ENCODE measurements around the gene RFESD.
A peak's percentile ranks its signal among the peaks of the same experiment; 100 is the strongest.
"Not testable (repeated sequence)": the region's sequence is repeated elsewhere in the genome, so short reads cannot be mapped to it uniquely, and the experiment has no call there.

Gene RFESD

GRCh38 chr5:95638632-95639031 lies 7.9 kb upstream of the RFESD start:
- FAIRE-seq (peak; percentile 71), DNase-seq (ENCODE audit: insufficient read length, low spot score) (no peak)
- TF ChIP-seq POLR2A (IDR thresholded peaks at IDR 0.05; ENCODE audit: low read depth, low read length) (no peak), PAX5 (IDR thresholded peaks at IDR 0.05; ENCODE audit: insufficient read depth, low read length, severe bottlenecking) (no peak), POU2F2 (IDR thresholded peaks at IDR 0.05; ENCODE audit: low read depth, low read length) (no peak), POLR2AphosphoS5 (IDR thresholded peaks at IDR 0.05; ENCODE audit: low read depth, low read length) (no peak), TAF1 (IDR thresholded peaks at IDR 0.05; ENCODE audit: low read depth, low read length) (no peak), SPI1 (IDR thresholded peaks at IDR 0.05; ENCODE audit: low read depth, low read length) (no peak)

- no peak for DNase-seq (ENCODE audit: insufficient read length, low spot score)
- TF ChIP-seq POU2F2 (IDR thresholded peaks at IDR 0.05; ENCODE audit: low read depth, low read length) (no peak), POLR2AphosphoS5 (IDR thresholded peaks at IDR 0.05; ENCODE audit: low read depth, low read length) (no peak), PAX5 (IDR thresholded peaks at IDR 0.05; ENCODE audit: insufficient read depth, low read length, severe bottlenecking) (no peak), SPI1 (IDR thresholded peaks at IDR 0.05; ENCODE audit: low read depth, low read length) (no peak), POLR2A (IDR thresholded peaks at IDR 0.05; ENCODE audit: low read depth, low read length) (no peak), TAF1 (IDR thresholded peaks at IDR 0.05; ENCODE audit: low read depth, low read length) (no peak)
- FAIRE-seq, result no peak
These were observed 4.8 kb upstream of the RFESD start for GRCh38 chr5:95641741-95642220.

- FAIRE-seq, result no peak
- no peak for TF ChIP-seq TAF1 (IDR thresholded peaks at IDR 0.05; ENCODE audit: low read depth, low read length)
- no peak for TF ChIP-seq SPI1 (IDR thresholded peaks at IDR 0.05; ENCODE audit: low read depth, low read length)
- no peak for TF ChIP-seq POLR2AphosphoS5 (IDR thresholded peaks at IDR 0.05; ENCODE audit: low read depth, low read length)
- TF ChIP-seq PAX5 (IDR thresholded peaks at IDR 0.05; ENCODE audit: insufficient read depth, low read length, severe bottlenecking), result no peak
- no peak for TF ChIP-seq POLR2A (IDR thresholded peaks at IDR 0.05; ENCODE audit: low read depth, low read length)
- TF ChIP-seq POU2F2 (IDR thresholded peaks at IDR 0.05; ENCODE audit: low read depth, low read length), result no peak
These were observed 3.4 kb upstream of the RFESD start for GRCh38 chr5:95643152-95643551.

GRCh38 chr5:95644351-95645042 lies 2.1 kb upstream of the RFESD start:
- DNase-seq (ENCODE audit: insufficient read length, low spot score) (no peak), FAIRE-seq (peak; percentile 86)
- TF ChIP-seq POU2F2 (IDR thresholded peaks at IDR 0.05; ENCODE audit: low read depth, low read length), result no peak
- no peak for TF ChIP-seq POLR2A (IDR thresholded peaks at IDR 0.05; ENCODE audit: low read depth, low read length)
- no peak for TF ChIP-seq TAF1 (IDR thresholded peaks at IDR 0.05; ENCODE audit: low read depth, low read length)
- TF ChIP-seq SPI1 (IDR thresholded peaks at IDR 0.05; ENCODE audit: low read depth, low read length), result no peak
- TF ChIP-seq POLR2AphosphoS5 (IDR thresholded peaks at IDR 0.05; ENCODE audit: low read depth, low read length), result no peak
- TF ChIP-seq PAX5 (IDR thresholded peaks at IDR 0.05; ENCODE audit: insufficient read depth, low read length, severe bottlenecking), result no peak

More at GRCh38 chr5:95643152-95643551, 3.4 kb upstream of the RFESD start:
- DNase-seq (ENCODE audit: insufficient read length, low spot score), result no peak

- DNase-seq (ENCODE audit: insufficient read length, low spot score); FAIRE-seq: not testable (repeated sequence)
These were observed 380 bp upstream of the RFESD start for GRCh38 chr5:95646226-95646568.

- FAIRE-seq, result peak; percentile 74
- TF ChIP-seq SPI1 (IDR thresholded peaks at IDR 0.05; ENCODE audit: low read depth, low read length), result peak; percentile 45
- no peak for TF ChIP-seq POLR2A (IDR thresholded peaks at IDR 0.05; ENCODE audit: low read depth, low read length)
- DNase-seq (ENCODE audit: insufficient read length, low spot score), result no peak
These were observed 1.6 kb downstream of the RFESD start for GRCh38 chr5:95647886-95648860.

- no peak for TF ChIP-seq POU2F2 (IDR thresholded peaks at IDR 0.05; ENCODE audit: low read depth, low read length)
- TF ChIP-seq TAF1 (IDR thresholded peaks at IDR 0.05; ENCODE audit: low read depth, low read length), result no peak
- TF ChIP-seq POLR2AphosphoS5 (IDR thresholded peaks at IDR 0.05; ENCODE audit: low read depth, low read length), result no peak
- TF ChIP-seq PAX5 (IDR thresholded peaks at IDR 0.05; ENCODE audit: insufficient read depth, low read length, severe bottlenecking), result no peak
- DNase-seq (ENCODE audit: insufficient read length, low spot score) (no peak), FAIRE-seq (no peak)
These were observed 2.7 kb downstream of the RFESD start for GRCh38 chr5:95649274-95649673.

- TF ChIP-seq POU2F2 (IDR thresholded peaks at IDR 0.05; ENCODE audit: low read depth, low read length) (no peak), POLR2AphosphoS5 (IDR thresholded peaks at IDR 0.05; ENCODE audit: low read depth, low read length) (no peak), PAX5 (IDR thresholded peaks at IDR 0.05; ENCODE audit: insufficient read depth, low read length, severe bottlenecking) (no peak), SPI1 (IDR thresholded peaks at IDR 0.05; ENCODE audit: low read depth, low read length) (no peak), TAF1 (IDR thresholded peaks at IDR 0.05; ENCODE audit: low read depth, low read length) (no peak)
- DNase-seq (ENCODE audit: insufficient read length, low spot score), result no peak
- FAIRE-seq, result no peak
These were observed 3.5 kb downstream of the RFESD start for GRCh38 chr5:95649842-95650620.

GRCh38 chr5:95652849-95653248 lies 6.3 kb downstream of the RFESD start:
- no peak for FAIRE-seq
- TF ChIP-seq POLR2AphosphoS5 (IDR thresholded peaks at IDR 0.05; ENCODE audit: low read depth, low read length), result no peak
- TF ChIP-seq TAF1 (IDR thresholded peaks at IDR 0.05; ENCODE audit: low read depth, low read length), result no peak
- DNase-seq (ENCODE audit: insufficient read length, low spot score), result no peak
